SK-MEL-5 (cell line): ENCODE results near the gene USP13. TPM values are rescaled to one million over a fixed set of nuclear protein-coding genes. Genes with fewer than 3 reads are reported as not detected.
"Not testable (repeated sequence)": the region's sequence is repeated elsewhere in the genome, so short reads cannot be mapped to it uniquely, and the experiment has no call there.

ENCODE experiments used
- DNase-seq: peaks from one replicate; pipeline ENCODE4 v3.0.0-alpha.2; 2016; ENCODE audit warnings: low read depth, low spot score
- in situ Hi-C: cut with HindIII; loops from 2 replicates; pipeline ENCODE4 v1.10.0; 2016; ENCODE audit warnings: low sequenced_read_pairs, high pct_unique_total_duplicates, low pct_unique_long_range_greater_than_20kb
- polyA plus RNA-seq, 2 experiments: library from polyadenylated mRNA; depleted of rRNA; stranded (reverse); fragments of >200 nt; gene quantifications; 2 replicates each; pipeline ENCODE4 v1.2.3, GENCODE V29; 2015
- total RNA-seq: library from RNA; depleted of rRNA; stranded (reverse); fragments of >200 nt; shearing (Covaris generic); gene quantifications from 2 replicates; pipeline ENCODE4 v1.2.3, GENCODE V29; 2014; rRNA removed

The USP13 gene, protein sequence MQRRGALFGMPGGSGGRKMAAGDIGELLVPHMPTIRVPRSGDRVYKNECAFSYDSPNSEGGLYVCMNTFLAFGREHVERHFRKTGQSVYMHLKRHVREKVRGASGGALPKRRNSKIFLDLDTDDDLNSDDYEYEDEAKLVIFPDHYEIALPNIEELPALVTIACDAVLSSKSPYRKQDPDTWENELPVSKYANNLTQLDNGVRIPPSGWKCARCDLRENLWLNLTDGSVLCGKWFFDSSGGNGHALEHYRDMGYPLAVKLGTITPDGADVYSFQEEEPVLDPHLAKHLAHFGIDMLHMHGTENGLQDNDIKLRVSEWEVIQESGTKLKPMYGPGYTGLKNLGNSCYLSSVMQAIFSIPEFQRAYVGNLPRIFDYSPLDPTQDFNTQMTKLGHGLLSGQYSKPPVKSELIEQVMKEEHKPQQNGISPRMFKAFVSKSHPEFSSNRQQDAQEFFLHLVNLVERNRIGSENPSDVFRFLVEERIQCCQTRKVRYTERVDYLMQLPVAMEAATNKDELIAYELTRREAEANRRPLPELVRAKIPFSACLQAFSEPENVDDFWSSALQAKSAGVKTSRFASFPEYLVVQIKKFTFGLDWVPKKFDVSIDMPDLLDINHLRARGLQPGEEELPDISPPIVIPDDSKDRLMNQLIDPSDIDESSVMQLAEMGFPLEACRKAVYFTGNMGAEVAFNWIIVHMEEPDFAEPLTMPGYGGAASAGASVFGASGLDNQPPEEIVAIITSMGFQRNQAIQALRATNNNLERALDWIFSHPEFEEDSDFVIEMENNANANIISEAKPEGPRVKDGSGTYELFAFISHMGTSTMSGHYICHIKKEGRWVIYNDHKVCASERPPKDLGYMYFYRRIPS
- 7.1 and 8.3 TPM in 2 replicates for total RNA-seq
- 11.0 and 20.3 TPM in 2 replicates for polyA plus RNA-seq (2015; cell fraction: cytosol; rRNA removed)
- polyA plus RNA-seq (2015; cell fraction: nucleus; rRNA removed) = 8.0 and 9.3 TPM in 2 replicates

DNA sequence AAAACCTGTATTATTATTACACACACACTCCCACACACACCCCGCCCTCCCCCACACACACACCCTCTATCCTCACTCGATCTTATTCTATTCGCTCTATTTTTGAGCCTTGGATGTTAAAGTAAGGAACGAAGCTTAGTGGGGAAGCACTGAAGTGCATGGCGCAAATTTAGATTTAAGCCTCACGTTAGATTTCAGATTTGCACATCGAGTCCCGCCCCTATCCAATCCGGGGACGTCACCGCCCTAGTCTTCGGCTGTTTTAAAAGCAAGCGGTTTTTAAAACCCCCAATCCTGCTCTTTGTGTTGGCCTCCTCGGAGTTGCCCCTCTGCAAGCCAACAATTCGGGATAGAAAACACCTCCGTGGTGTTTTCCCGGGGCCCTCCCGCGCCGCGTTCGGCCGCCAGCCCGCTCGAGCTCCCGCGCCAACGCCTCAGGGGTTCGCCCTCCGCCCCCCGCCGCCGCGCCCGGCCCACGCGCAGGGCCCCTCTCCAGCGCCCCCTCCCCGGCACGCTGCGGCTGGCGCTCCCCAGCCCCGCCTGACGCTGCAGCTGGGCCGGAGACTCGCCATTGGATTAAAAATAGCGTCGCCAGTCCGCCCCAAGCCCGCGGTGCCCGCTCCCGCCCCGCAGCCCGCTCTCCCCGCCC is at the start of gene USP13:
Gene USP13, plus strand, starts transcription at position 594 of the 649 bp plus-strand sequence. CDS start 186 bp downstream, outside the sequence.
- DNase-seq = peak; percentile 73
- in situ Hi-C loops = no loop called here

DNA sequence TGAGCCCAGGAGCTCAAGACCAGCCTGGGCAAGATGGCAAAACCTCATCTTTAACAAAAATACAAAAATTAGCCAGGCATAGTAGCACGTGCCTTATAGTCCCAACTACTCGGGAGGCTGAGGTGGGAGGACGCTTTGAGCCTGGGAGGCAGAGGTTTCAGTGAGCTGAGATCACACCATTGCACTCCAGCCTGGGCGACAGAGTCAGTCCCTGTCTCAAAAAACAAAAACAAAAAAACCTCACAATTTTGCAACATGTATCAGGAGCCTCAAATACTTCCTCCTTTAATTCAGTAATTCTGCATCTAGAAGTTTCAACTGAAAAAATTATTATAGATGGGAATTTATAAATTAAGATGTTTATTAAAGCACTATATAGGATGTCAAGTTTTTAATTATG is 49.5 kb upstream of the USP13 start:
- in situ Hi-C loops = no loop called here
- DNase-seq = no peak

DNA sequence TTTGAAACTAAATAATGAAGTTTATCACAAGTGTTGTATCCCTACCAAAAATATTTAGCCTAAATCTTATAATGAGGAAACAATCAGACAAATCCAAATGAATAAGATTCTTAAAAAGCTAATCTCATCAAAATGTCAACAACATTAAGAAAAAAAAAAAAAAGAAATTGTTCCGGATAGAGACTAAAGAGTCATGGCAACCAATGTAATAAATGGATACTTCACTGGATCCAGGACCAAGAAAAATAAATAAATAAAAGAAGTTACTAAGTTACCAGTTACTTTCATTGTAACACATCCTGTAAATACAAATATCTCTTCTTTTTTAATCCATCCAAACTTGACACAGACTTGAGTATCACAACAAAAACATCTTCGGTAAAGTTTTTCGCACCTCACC is 49.0 kb upstream of the USP13 start:
- no peak for DNase-seq
- in situ Hi-C loops = no loop called here

DNA sequence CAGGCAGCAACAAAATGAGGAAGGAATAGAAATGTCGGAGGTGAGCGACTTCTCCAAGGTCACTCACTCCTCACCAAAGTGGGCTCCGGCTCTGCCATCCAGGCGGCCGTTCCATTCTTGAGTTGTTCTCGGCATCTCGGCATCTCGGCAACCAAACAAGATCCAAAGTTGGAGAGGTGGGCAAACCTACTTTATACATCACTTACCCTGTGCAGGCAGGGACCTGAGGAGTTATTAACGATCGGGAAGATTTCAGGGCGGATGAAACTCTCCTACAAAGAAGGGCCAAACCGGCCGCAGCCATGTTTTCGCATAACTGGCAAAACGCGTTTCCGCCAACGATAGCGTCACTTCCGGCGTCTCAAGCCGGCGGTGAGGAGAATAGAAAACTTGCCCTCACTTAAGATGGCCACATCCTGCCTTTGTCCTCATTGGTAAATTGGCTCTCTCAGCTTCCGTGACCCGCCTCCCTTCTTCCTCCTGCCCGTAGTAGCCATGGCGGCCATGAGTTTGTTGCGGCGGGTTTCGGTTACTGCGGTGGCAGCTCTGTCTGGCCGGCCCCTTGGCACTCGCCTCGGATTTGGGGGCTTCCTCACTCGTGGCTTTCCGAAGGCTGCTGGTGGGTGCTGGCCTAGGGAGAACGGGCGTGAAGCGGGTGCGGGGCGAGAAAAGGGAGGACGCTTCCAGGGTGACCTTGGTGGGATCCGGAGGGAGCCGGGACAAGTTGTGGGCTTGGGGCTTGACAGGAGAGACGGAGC is 48.3 kb upstream of the USP13 start, which contains the start of the genes MRPL47 and NDUFB5:
Gene MRPL47, minus strand, starts transcription at position 318 of the 758 bp plus-strand sequence. Its CDS starts 14 bp downstream, at position 304.
Gene NDUFB5, plus strand, starts transcription at position 474 of the 758 bp plus-strand sequence. Its CDS starts 22 bp downstream, at position 496.
- DNase-seq = peak; percentile 97
- in situ Hi-C loops = no loop called here

DNA sequence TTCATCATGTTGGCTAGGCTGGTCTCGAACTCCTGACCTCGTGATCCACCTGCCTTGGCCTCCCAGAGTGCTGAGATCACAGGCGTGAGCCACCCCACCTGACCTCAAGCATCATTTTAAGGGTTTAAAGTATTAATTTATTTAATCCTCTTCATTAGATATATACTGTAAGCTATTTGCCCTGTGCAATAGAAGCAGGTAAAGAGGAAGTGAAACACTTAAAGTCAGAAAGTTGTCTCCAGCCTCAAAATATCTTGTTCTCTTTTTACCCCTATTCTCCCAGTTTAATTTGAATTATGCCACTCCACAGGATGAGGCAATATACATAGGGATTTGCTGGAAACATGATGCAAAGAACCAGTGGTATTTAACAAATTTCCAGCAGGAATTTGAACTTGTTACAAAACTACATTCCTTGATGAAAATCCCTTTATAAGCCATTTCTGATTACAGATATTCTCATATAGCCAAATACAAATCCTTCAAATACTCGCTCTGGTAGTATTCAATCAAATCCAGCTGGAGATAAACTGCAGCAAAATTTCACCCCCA is 46.2 kb upstream of the USP13 start:
- DNase-seq = no peak
- in situ Hi-C loops = no loop called here

DNA sequence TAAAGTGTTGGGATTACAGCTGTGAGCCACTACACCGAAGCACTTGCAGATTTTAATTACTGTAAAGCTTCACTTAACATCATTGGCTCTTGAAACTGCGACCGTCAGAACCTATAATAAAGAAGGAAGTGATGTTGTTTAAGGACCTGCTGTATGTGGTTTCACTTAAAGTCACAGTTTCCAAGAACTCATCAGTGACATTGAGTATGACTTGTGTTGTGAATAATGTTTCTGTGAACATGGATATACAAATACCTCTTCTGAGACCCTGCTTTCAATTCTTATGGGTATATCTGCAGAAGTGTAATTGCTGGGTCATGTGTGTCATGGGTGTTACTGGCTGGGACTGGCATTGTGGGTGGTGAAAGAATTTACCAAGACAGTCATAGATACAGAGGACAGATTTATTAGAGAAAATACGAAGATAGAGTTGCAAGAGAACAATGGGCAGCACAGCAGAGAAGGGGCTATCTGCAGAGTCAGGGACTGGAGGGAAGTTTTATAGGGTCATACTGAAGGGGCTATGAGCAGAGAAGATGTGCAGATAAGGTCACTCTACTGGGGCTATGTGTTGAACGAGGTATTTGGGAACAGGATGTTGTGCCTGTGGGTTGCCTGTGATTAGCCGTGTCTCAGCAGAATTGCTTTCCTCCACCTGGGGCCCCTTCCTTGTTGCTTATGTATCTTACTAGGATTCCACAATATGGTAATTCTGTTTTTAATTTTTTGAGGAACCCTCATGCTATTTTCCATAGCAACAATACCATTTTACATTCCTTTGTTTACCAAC is 43.7 kb upstream of the USP13 start:
- DNase-seq = no peak
- in situ Hi-C loops = no loop called here

DNA sequence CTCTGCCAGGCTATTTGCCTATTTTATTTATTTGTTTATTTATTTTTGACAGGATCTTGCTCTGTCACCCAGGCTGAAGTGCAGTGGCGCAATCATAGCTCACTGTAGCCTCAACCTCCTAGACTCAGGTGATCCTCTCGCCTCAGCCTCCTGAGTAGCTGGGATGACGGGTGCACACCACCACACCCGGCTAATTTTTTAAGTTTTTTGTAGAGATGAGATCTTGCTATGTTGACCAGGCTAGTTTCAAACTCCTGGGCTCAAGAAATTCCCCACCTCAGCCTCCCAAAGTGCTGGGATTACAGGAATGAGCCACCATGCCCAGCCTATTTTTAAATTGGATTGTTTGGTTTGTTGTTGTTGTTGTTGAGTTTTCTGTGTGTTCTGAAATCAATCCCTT is 42.8 kb upstream of the USP13 start:
- DNase-seq = no peak
- in situ Hi-C loops = no loop called here

DNA sequence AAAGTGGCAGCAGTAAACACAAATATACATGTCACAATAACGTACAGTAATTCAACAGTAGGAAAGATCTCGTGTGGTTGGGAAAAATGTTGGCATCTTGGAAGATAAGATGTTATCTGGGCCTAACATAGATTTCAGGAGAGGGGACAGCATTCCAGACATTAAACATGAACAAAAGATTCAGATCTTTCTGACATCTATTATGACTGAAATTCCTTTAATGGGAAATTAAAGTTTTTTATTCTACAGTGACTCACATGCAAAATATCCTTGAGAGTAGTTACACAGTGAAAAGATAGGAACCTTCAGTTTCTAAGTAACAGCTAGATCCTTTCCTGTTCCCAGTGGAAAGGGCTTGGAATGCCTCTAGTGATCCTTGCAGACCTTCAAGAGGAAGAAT is 39.0 kb upstream of the USP13 start:
- DNase-seq = no peak
- in situ Hi-C loops = no loop called here

DNA sequence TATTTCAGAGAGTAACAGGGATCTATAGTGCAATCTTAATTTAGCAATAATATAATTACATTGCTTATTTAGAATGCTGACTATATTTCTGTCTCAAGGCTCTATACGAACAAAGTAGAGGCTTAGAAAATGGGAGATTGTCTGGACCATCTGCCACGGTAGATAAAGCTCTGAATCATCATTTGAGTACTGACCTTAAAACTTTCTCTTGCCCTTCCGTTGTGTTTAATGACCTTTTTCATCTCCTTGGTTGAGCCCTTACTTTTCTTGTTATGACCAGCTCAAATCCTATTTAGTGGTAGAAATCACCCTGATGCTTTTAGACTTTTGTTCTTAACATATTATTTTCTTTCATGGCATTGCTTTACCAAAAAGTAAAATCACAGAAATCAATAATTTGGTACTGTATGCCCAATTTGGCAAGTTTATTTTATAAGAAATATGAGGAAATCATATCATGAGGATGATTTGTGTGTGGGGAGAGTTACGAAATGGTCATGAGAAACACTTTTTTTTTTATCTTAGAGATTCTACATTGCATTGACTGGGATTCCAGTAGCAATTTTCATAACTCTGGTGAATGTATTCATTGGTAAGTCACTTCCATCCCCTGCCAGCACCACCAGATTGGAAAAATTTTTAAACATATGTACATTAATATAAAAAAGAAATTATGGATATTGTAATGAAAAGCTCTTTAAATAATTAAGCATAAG is 37.2 kb upstream of the USP13 start:
- in situ Hi-C loops = no loop called here
- DNase-seq = peak; percentile 70

DNA sequence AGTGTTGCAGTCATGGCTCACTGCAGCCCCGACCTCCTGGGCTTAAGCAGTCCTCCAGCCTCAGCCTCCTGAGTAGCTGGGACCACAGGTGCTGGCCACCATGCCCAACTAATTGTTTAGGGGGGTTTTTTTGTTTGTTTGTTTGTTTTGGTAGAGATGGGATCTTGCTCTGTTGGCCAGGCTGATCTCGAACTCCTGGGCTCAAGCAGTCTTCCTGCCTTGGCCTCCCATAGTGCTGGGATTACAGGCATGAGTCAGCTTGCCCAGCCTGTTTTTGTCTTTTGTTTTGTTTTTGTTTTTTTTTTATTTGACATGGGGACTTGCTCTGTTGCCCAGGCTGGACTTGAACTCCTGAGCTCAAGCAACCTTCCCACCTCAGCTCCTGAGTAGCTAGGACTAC is 30.8 kb upstream of the USP13 start:
- DNase-seq = no peak
- in situ Hi-C loops = no loop called here

DNA sequence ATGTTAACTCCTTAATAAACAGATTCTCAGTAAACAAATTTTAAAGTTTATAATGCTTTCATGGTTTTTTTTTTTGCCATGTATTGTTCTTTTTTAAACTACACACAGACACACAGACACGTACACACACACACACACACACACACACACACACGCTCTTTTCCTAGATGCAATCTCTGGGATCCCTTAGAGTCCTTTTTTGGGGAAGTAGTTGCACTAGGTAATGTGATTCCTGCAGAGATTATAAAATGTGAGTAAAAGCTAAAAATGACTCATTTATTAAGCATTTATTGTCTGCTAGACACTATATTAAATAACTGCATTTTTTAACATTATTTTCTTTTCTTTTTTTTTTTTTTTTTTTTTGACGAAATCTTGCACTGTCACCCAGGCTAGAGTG is 28.4 kb upstream of the USP13 start:
- no peak for DNase-seq
- in situ Hi-C loops = no loop called here

DNA sequence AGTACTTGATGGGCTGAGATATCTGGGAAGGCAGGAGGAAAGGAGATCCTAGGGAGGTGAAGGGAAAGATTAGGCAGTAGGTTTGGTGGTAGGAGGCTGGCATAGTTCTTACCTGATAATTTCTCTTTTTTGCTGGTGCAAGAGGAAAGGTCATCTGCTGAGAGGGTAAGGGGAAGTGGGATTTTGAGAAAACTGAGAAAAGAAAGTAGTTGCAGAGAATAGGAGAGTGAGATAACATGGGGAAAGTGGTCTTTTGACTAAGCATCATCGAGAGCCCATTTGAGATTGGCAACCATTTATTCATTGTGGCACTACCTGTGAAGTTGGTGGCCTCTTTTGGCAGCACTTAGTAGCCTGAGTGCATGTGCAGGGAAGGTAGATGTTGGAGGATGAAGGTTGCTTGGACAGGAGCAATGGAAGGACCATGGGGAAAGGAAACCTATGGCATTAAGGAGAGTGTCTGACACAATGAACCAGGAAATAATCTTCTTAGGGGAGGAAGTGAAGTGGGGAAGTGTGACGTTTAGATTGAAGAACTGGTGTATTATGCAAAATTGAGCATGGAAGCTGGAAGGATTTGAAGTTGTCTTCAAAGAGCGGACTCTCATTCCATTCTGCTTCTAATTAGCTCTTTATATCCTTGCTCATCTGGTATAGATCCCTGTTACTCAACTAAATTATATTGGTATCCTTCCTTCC is 21.9 kb upstream of the USP13 start:
- DNase-seq = no peak
- in situ Hi-C loops = no loop called here

DNA sequence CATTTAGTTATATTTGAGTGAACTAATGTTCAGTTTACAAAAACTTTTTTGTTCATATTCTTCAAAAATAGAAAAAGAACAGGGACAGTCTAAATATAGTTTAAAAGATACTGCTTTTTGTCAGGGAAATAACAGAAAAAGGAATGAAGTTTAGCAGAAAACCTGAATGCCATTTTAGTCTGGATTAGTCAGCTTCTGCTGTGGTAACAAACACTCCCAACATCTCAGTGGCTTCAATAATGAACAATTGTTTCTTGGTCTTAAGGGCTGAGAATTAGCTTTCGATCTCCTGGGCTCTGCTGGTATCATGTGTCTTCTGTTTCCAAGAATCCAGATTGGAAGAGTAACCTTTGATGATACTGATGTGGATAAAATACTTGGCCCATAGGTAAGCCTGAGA is 12.4 kb upstream of the USP13 start:
- no peak for DNase-seq
- in situ Hi-C loops = no loop called here

DNA sequence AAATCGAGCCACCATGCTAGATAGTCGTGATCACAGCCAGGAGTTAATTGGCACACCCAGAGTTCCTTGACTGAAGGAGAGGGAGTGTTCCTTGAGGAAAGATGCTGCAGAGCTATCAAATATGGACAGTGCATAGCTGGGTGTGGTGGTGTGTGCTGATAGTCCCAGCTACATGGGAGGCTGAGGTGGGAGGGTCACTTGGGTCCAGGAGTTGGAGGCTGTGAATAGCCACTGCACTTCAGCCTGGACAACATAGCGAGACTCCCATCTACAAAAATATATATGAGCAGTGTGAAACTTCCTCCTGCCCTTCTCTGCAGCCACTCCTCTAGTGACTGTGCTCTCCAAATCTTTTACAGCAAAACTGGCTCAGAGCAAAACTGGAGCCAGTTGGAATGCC is 10.0 kb upstream of the USP13 start:
- no peak for DNase-seq
- in situ Hi-C loops = no loop called here

DNA sequence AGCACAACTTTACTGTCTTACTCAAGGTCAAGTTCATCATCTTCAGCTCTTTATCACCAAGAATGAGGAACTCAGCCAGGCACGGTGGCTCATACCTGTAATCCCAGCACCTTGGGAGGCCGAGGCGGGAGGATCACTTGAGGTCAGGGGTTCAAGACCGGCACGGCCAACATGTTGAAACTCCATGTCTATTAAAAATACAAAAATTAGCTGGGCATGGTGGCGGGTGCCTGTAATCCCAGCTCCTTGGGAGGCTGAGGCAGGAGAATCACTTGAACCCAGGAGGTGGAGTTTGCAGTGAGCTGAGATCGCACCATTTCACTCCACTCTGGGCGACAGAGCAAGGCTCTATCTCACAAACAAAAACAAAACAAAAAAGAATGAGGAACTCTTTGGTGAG is 9.0 kb upstream of the USP13 start:
- in situ Hi-C loops, DNase-seq: not testable (repeated sequence)
